GM12875 (cell line): ENCODE results near the gene KIF1A.
"Not testable (repeated sequence)": the region's sequence is repeated elsewhere in the genome, so short reads cannot be mapped to it uniquely, and the experiment has no call there.

ENCODE experiments used
- H3K4me3 ChIP-seq: one replicate; pipeline ENCODE4 v1.5.1; 2011; ENCODE audit warnings: low read depth, low read length, control low read depth
- TF ChIP-seq, protein P1 (sequence below): IDR thresholded peaks from 2 replicates; pipeline ENCODE4 v1.5.1; 2011; ENCODE audit warnings: low read depth, mild to moderate bottlenecking, control low read depth, inconsistent platforms, low read length, moderate library complexity, borderline replicate concordance; ENCODE audit not compliant: insufficient read depth

Gene KIF1A

DNA sequence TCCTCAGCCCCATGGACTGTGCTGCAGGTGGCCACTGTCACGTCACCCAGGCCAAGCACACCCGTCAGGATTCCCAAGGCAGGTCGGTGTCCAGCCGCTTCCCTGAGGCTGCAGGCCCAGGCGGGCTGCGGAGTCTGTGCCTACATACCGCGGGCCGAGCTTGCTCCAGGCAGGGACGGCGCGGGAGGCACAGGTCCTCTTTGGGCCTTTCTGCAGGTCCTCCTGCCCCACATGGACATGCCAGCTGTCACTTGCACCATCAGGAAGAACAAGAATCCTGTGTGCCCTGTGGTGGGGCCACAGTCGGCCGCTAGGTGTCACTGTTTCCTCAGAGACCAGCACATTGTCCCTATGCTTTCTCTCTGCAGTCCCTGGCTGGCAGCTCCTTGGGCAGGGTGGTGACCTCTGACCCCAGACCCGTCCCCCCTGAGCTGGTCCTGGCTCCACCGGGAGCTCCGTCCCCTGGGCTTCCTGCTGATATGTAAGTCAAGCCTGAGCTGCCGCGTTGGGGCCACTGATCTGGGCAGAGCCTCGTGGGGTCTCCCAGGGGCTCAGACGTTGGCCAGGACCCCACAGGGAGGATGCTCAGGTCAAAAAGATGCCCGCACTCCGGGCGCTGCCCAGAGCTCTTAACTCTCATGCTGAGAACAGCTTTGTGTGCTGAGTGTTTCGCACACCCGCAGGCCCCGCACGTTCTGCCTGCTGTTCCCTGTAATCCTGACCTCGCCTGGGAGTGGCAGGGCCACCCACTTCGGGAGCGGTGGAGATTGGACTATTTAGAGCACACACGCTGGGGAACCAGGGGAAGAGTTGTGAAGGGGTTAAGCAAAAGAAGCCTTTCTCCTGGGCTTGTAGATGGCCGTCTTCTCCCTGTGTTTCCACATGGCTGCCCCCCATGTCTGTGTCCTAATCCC lies 31.3 kb upstream of the KIF1A start:
- TF ChIP-seq, protein P1, sequence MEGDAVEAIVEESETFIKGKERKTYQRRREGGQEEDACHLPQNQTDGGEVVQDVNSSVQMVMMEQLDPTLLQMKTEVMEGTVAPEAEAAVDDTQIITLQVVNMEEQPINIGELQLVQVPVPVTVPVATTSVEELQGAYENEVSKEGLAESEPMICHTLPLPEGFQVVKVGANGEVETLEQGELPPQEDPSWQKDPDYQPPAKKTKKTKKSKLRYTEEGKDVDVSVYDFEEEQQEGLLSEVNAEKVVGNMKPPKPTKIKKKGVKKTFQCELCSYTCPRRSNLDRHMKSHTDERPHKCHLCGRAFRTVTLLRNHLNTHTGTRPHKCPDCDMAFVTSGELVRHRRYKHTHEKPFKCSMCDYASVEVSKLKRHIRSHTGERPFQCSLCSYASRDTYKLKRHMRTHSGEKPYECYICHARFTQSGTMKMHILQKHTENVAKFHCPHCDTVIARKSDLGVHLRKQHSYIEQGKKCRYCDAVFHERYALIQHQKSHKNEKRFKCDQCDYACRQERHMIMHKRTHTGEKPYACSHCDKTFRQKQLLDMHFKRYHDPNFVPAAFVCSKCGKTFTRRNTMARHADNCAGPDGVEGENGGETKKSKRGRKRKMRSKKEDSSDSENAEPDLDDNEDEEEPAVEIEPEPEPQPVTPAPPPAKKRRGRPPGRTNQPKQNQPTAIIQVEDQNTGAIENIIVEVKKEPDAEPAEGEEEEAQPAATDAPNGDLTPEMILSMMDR: peak; percentile 95
- no peak overlapping the region for H3K4me3 ChIP-seq

DNA sequence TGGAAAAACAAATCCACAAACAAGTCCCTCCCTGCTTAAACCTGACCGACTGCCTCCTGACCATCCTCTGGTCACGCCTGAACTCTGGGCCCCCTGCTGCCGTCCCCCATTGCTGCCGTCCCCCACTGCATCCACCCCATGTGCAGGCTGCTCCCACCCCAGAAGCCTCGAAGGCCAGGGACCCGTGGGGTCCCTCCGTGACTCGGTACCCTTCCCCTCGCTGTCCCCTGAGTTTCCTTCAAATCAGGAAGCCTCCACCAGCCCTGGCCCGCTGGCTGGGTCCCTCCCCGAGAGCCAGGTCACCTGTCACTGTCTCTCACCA lies 30.7 kb upstream of the KIF1A start:
- no peak overlapping the region for H3K4me3 ChIP-seq
- TF ChIP-seq, protein P1: no peak

DNA sequence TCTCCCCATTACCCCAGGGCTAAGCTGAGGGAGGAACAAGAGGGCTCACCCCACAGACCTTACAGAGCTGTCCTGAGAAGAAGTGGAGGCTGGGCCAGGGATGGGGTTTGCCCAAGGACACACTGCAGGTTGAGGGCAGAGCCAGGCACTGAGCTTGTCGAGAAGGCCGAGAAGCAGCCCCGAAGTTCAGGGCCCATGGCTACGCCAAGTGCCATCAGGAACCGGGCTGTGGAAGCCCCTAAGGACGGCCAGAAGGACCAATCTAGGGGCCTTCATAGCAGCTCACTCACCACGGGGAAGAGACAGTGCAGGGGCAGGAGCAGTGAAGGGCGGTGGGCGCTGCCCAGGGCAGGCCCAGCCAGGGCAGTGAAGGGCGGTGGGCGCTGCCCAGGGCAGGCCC lies 30.0 kb upstream of the KIF1A start:
- TF ChIP-seq, protein P1: no peak

DNA sequence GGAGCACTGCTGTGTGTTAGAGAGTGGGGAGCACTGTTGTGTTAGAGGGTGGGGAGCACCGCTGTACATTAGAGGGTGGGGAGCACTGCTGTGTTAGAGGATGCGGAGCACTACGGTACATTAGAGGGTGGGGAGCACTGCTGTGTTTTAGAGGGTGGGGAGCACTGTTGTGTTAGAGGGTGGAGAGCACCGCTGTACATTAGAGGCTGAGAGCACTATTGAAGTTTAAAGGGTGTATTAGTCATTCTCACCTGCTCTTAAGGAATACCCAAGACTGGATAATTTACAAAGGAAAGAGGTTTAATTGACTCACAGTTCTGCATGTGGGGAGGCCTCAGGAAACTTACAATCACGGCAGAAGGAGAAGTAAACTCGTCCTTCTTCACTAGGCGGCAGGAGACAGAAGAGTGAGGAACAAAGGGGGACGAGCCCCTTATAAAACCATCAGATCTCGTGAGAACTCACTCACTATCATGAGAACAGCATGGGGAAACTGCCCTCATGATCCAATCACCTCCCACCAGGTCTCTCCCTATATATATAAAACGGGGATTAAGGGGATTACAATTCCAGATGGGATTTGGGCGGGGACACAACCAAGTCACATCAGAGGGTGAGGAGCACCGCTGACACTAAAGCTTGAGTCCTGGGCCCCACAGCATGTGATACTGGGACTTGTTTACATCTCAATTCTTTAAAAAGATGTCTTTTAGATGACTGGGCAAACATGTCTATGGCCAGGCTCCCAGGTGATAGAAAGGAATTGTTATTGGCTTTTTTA lies 29.1 kb upstream of the KIF1A start:
- TF ChIP-seq, protein P1: no peak
- no peak overlapping the region for H3K4me3 ChIP-seq

More for the DNA sequence above, 30.0 kb upstream of the KIF1A start:
- no peak overlapping the region for H3K4me3 ChIP-seq

DNA sequence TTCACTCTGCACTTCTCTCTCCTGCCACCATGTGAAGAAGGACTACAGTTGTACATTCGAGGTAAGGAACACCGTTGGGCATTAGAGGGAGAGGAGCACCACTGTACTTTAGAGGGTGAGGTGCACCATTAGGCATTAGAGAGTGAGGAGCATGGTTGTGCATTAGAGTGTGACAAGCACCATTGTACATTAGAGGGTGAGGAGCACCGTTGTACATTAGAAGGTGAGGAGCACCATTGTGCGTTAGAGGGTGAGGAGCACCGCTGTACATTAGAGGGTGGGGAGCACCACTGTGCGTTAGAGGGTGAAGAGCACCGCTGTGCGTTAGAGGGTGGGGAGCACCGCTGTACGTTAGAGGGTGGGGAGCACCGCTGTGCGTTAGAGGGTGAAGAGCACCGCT lies 27.8 kb upstream of the KIF1A start:
- H3K4me3 ChIP-seq: no peak overlapping the region
- TF ChIP-seq, protein P1: no peak

DNA sequence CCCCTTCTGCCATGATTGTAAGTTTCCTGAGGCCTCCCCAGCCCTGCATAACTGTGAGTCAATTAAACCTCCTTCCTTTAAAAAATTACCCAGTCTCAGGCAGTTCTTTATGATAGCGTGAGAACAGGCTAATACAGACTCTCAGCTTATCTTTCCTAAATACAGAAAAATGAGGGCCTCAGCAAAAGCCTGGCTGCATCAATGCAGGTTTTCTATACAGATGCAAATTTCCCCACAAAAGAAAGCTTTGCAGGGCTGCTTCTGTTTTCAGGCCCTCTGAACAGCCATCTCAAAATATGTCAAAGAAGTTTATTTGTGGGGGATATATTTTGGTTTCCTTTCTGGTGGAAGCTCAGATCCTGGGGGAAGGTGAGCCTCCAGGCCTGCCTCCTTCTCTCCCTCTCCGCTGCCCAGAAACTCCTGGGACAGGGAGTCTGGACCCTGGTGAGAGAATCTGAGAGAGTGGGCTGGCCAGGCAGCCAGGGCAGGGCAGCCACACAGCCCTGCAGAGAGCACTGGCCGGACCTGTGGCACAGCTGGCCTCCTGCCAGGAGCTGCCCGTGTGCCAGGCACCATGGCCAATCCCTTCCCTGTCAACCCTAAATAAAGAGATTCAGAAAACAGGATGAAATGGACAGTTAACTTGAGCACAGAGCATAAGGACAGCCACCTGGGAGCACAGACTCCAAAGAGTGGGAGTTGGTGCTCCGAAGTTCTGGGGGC lies 27.0 kb upstream of the KIF1A start:
- TF ChIP-seq, protein P1: no peak
- no peak overlapping the region for H3K4me3 ChIP-seq

DNA sequence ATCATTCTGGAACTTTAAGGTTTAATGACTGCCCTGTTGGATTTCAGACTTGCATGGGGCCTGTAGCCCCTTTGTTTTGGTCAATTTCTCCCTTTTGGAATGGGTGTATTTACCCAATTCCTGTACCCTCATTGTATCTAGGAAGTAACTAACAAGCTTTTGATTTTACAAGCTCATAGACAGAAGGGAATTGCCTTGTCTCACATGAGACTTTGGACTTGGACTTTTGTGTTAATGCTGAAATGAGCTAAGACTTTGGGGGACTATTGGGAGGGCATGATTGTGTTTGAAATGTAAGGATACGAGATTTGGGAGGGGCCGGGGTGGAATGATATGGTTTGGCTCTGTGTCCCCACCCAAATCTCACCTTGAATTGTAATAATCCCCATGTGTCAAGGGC lies 26.3 kb upstream of the KIF1A start:
- not testable (repeated sequence) for H3K4me3 ChIP-seq
